Measurements from ENCODE around the gene KRTAP3-2. TPM values are rescaled to one million over a fixed set of nuclear protein-coding genes. Genes with fewer than 3 reads are reported as not detected.
"Not testable (repeated sequence)": the region's sequence is repeated elsewhere in the genome, so short reads cannot be mapped to it uniquely, and the experiment has no call there.

KRTAP3-2 gene
- total and polyA plus RNA-seq, 2 donors (not counting 1 experiment from before 2014, with no cell fraction given): not detected

DNA sequence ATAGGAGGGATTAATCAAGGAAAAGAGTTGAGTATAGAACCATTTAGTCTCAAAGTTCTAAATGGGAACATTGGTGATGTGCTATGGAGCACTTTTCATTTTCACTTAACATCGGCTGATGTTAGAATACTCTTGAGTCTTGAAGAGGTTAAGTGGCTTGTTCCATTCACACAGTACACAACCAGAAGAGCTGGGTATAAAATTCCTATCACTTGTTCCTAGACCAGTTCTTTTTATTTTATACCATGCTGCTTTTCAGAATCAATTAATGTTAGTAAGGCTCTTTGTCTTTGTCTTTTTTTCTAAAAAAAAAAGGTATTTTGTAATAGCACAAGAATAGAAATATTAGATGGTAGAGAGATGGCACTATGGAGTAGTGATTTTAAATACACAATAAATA is 43.2 kb upstream of the KRTAP3-2 start:
- no peaks in the 10 kb centered on the region for H4K20me1 ChIP-seq (ENCODE audit: control insufficient read depth, insufficient read depth, low read length, poor library complexity, severe bottlenecking)
- Mint-ChIP-seq H3K27me3 (peaks cover 52% of the 10 kb centered on the region), H3K4me3 (no peak overlapping the region), H3K27ac (no peak overlapping the region), H3K9me3 (ENCODE audit: insufficient read depth) (peaks cover 10% of the 10 kb centered on the region), H3K4me1 (peaks cover 2% of the 10 kb centered on the region)
- H3K79me2 ChIP-seq (ENCODE audit: control insufficient read depth, insufficient read depth, low read length): no peaks in the 10 kb centered on the region
- no peak for ATAC-seq (ENCODE audit: low read depth)
- H3K4me2 ChIP-seq (replicated peaks; ENCODE audit: low read depth, low read length, poor library complexity, severe bottlenecking): no peak overlapping the region
- no peak overlapping the region for H2AFZ ChIP-seq (ENCODE audit: insufficient read depth, low read depth, low read length, poor library complexity, severe bottlenecking)
- H3K9ac ChIP-seq (ENCODE audit: low read length): no peak overlapping the region
- DNase-seq: no peak
- no CpG with 5 or more reads among the region's 1 CpG for WGBS (ENCODE audit: insufficient coverage)
- no peaks in the 10 kb centered on the region for H3K4me1 ChIP-seq (ENCODE audit: control insufficient read depth in 2 of 2, insufficient read depth in 2 of 2, low read length in 2 of 2)
- CTCF ChIA-PET: no interaction called here
- POLR2A ChIA-PET: no interaction called here
- TF ChIP-seq CTCF (IDR thresholded peaks at IDR 0.05): no peak
- TF ChIP-seq EZH2 (IDR thresholded peaks at IDR 0.05; ENCODE audit: borderline replicate concordance, insufficient read depth, low read depth, low read length, poor library complexity, severe bottlenecking): no peak
- H3K27me3 ChIP-seq (replicated peaks in 1 of 4; ENCODE audit: control extremely low read depth in 1 of 4, control insufficient read depth in 3 of 4, insufficient read depth in 4 of 4, low read length in 3 of 4): peaks cover 0 to 6% (median 0%) of the 10 kb centered on the region in 4 experiments
- intact Hi-C loops (cut with micrococcal nuclease): no loop called here
- peaks cover 0 to 4% (median 2%) of the 10 kb centered on the region in 3 donors for H3K9me3 ChIP-seq (ENCODE audit: control extremely low read depth in 1 of 3, control insufficient read depth in 2 of 3, insufficient read depth in 1 of 3, low read length in 2 of 3)
- no peaks in the 10 kb centered on the region for H3K36me3 ChIP-seq (replicated peaks in 1 of 2; ENCODE audit: control extremely low read depth in 1 of 2, control insufficient read depth in 1 of 2, extremely low read depth in 1 of 2, insufficient read depth in 2 of 2, low read length in 1 of 2)
- H3K27ac ChIP-seq (ENCODE audit: low read length in 2 of 2): no peak overlapping the region
- no peak overlapping the region for H3K4me3 ChIP-seq (ENCODE audit: control extremely low read depth in 1 of 5, extremely low read depth in 1 of 5, insufficient read depth in 1 of 5, low read depth in 2 of 5, low read length in 4 of 5)

GRCh38 chr17:41040783-41041571 is 41.3 kb upstream of the KRTAP3-2 start, which contains the start of gene KRTAP1-1:
Gene KRTAP1-1, minus strand, starts transcription at chr17:41041450. Its CDS starts 53 bp downstream, at chr17:41041397.
- H3K36me3 ChIP-seq (replicated peaks in 1 of 2; ENCODE audit: control extremely low read depth in 1 of 2, control insufficient read depth in 1 of 2, extremely low read depth in 1 of 2, insufficient read depth in 2 of 2, low read length in 1 of 2); H3K27ac ChIP-seq (ENCODE audit: low read length in 2 of 2); H3K27me3 ChIP-seq (replicated peaks in 1 of 4; ENCODE audit: control extremely low read depth in 1 of 4, control insufficient read depth in 3 of 4, insufficient read depth in 4 of 4, low read length in 3 of 4); H3K4me1 ChIP-seq (ENCODE audit: control insufficient read depth in 2 of 2, insufficient read depth in 2 of 2, low read length in 2 of 2); H3K4me3 ChIP-seq (ENCODE audit: control extremely low read depth in 1 of 5, extremely low read depth in 1 of 5, insufficient read depth in 1 of 5, low read depth in 2 of 5, low read length in 4 of 5); H3K4me3 Mint-ChIP-seq; H3K9me3 ChIP-seq (ENCODE audit: control extremely low read depth in 1 of 3, control insufficient read depth in 2 of 3, insufficient read depth in 1 of 3, low read length in 2 of 3); H3K9me3 Mint-ChIP-seq (ENCODE audit: insufficient read depth); DNase-seq; H3K9ac ChIP-seq (ENCODE audit: low read length); POLR2A ChIA-PET; H3K79me2 ChIP-seq (ENCODE audit: control insufficient read depth, insufficient read depth, low read length); H2AFZ ChIP-seq (ENCODE audit: insufficient read depth, low read depth, low read length, poor library complexity, severe bottlenecking); H4K20me1 ChIP-seq (ENCODE audit: control insufficient read depth, insufficient read depth, low read length, poor library complexity, severe bottlenecking); H3K4me1 Mint-ChIP-seq; H3K27ac Mint-ChIP-seq; CTCF ChIA-PET; H3K4me2 ChIP-seq (replicated peaks; ENCODE audit: low read depth, low read length, poor library complexity, severe bottlenecking); ATAC-seq (ENCODE audit: low read depth); intact Hi-C loops (cut with micrococcal nuclease): not testable (repeated sequence)
- peaks cover 45% of the 10 kb centered on the region for H3K27me3 Mint-ChIP-seq
- WGBS (ENCODE audit: insufficient coverage): 84% methylated on average over 8 of the region's 14 CpGs

Data from B cell (primary cell).